GM18502 (cell line): ENCODE data around the gene PTCHD1.

ENCODE experiments used
- ATAC-seq: cut with Tn5 transposase; IDR thresholded peaks from one replicate; pipeline ENCODE4 v1.9.1; 2021; ENCODE audit warnings: mild to moderate bottlenecking; ENCODE audit not compliant: unreplicated experiment, poor library complexity

PTCHD1 gene

DNA sequence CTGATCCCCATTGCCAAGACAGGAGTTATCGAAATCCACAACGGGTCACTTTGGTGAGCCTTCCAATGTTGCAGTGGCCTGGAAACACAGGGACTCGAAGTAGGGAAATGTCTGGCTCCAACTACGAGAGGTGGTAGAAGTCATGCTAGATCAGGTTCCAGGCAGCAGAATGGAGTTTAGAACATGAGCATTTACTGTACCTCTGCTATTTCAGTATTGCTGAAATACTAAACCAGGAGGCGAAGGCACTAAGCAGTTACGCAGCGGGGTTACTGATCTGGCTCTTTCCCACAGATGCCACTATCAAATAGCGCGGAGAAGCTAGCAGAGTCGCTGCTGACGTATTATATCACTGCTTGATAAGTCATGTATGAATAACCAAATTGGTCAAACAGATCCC lies 56.3 kb downstream of the PTCHD1 start:
- no peak for ATAC-seq

DNA sequence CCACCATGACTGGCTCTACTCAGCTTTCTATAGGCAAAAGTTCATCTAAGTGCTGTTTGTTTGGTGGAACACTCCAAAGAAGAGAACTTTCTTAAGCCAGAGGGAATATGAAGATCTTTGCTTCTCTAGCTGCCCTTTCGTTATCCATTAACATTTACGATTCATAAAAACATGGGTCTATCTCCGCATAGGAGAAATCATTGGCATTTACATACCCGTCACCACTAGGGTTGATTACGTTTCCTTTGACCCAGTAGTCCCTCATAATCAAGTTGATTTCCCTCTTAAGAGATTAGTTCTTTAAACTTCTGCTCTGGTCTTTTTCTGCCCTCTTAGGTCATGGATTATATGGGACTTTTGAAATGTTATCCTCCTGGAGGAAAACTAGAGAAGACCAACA lies 57.5 kb downstream of the PTCHD1 start:
- no peak for ATAC-seq

DNA sequence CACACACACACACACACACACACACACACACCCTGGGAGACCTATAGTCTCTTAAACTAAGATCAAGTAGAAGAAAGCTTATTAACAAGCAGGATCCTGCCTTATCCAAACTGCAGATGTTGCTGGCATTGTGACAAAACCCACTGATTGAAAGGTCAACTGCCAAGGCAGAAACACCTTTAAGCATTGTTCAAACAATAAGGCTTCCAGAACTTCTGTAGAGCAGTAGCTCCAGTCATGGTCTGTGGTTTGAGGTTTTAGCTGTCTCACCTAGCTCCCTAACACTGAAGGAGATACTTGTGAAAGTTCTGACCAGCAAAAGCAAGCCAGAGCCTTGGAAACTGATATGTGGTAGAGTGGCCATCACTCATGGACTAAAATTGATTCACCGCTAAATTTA lies 59.8 kb downstream of the PTCHD1 start:
- no peak for ATAC-seq

DNA sequence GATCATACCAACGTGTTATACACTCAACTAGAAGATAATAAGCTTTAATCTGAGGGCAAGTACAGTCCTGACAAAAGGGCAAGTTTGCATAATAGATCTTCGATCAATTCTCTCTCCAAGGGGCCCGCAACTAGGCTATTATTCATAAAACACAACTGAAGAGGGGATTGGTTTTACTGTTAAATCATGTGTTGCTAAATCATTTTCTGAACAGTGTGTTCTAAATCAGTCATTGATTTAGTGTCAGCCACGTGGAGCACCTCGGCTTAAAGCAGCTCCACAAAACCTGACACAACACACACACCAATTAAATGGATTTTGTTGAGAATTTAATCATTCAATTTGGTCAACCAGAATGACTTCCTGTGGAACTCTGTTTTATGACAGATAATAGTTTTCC lies 61.6 kb downstream of the PTCHD1 start:
- no peak for ATAC-seq

DNA sequence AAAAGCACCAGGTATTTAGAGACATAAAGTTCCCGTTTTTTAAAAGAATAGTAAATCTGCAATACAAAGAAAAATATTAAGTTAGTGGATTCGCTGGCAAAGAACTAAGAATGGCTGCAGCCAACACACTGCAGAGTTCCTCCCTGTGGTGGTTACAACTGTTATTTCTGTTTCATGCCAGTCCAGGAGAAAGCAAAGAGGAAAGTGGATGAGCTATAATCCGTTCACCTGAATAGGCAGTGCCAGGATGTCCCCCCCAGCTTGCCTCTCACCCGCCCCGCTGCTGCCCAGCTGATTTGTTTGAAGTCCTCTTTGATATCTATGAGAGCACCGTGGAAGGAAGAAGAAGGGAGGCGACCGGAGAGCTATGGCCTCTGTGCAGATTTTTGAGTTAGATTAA lies 63.9 kb downstream of the PTCHD1 start:
- no peak for ATAC-seq

DNA sequence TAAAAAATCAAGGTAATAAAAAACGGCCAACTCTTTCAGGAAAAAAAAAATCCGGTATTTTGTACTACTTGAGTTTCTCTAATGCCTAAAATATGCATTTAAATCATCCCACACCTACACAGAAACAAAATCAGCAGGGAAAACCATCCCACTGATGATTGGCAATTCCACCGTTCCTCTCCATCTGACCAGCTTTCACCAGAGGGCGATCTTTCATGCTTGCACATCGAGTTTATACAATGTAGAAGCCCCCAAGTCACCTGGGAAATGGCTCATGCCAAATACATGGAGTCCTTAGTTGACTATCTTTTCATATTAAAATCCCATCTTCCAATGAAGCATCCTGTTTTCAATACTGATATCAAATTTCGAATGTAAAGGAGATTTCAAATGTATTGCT lies 69.2 kb downstream of the PTCHD1 start:
- no peak for ATAC-seq

DNA sequence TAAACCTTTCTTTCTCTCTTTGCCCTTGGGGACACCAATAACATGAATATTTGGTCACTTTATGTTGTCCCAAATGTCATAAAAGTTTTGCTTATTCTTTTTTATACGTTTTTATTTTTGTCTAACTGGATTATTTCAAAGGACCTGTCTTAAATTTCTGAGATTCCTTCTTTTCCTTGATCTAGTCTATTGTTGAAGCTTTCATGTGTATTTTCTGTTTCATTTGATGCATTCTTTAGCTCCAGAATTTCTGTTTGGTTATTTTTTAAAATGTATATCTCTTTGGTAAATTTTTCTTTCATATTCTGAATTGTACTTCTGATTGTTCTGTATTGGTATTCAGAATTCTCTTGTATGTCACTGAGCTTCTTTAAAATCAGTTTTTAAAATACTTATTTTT lies 88.3 kb downstream of the PTCHD1 start:
- no peak for ATAC-seq

DNA sequence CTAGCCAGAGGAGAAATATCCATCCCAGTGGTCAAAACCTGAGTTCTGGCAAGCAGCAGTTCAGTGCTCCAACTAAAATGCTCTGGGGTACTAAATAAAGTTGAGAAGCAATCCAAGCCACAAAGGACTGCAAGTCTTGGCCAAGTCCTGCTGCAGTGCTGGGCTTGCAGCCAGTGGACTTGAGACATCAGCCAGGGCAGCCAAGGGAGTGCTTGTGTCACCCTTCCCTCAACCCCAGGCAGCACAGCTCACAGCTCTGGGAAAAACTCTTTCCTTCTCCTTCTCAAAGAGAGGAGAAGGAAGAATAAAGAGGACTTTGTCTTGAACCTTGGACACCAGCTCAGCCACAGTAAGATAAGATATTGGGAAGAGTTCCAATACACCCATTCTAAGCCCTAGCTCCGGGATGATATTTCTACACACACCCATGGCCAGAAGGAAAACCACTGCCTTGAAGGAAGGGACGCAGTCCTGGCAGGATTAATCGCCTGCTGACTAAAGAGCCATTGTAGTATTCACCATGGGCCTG lies 99.8 kb downstream of the PTCHD1 start:
- no peak for ATAC-seq

DNA sequence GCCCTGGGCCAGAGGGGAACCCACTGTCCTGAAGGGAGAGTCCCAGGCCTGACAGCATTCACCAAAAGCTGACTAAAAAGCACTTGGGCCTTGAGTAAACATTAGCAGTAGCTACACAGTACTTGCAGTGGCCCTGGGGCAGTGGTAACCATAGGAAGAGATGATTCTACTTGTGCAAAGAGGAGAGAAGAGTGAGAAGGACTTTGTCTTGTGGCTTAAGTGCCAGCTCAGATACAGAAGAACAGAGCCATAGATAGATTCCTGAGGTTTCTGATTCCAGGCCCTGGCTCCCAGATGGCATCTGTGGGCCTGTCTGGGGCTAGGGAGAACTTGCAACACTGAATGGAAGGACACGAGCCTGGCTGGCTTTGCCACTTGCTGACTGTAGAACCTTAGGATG lies 100.5 kb downstream of the PTCHD1 start:
- no peak for ATAC-seq

DNA sequence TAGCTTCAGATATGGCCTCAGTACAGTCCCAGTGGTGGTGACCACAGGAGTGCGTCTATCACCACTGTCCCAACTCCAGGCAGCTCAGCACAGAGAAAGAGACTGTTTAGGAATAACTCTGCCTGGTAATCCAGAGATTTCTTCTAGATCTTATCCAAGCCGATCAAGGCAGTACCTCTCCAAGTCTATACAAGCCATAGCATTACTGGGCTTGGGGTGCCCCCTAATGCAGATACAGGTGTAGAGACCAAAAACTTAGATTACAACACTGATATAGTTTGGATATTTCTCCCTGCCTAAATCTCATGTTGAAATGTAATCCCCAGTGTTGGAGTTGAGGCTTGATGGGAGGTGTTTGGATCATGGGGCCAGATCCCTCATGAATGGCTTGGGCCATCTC lies 100.9 kb downstream of the PTCHD1 start:
- no peak for ATAC-seq

DNA sequence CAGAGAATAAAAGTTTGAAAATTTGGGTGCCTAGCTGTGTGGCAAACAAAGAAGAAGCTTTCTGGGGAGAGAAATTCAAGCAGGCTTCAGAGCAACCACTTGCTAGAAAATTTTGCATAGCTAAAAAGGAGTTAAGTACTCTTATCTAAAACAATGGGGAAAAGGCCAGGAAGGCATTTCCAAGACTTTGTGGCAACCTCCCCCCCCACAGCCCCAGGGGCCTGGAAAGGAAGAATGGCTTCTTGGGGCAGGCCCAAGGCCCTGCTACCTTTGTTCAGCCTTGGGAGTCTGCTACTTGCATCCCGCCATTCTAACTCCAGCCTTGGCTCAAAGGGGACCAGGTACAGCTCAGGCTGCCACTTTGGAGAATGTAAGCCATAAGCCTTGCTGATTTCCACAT lies 102.2 kb downstream of the PTCHD1 start:
- ATAC-seq: no peak

DNA sequence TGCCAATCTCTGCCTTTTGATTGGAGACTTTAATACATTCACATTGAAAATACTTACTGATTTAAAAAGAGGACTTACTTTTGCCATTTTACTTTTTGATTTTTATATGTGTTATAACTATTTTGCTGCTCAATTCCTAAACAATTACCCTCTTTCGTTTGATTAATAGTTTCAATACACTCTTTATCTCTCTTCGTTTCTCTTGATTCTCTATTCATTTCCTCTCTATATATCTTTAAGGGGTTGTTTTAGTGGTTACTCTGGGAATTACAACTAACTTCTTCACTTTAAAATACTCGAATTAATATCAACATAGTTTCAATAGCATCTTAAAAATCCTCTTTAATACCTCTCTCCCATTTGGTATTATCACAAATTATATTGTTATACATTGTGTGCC lies 116.6 kb downstream of the PTCHD1 start:
- ATAC-seq: no peak
